Head of caudate nucleus (tissue), 42 donors: ENCODE measurements around the gene RRP7A.
"Not testable (repeated sequence)": the region's sequence is repeated elsewhere in the genome, so short reads cannot be mapped to it uniquely, and the experiment has no call there.

Experiments
- DNase-seq, 42 donors: peaks; one replicate each; pipeline versions ENCODE4 v3.0.0 to v3.0.0-alpha.2; 2020 to 2021; ENCODE audit warnings: mixed read lengths in 7 of 42
- intact Hi-C: fragments of 100-400 bp; cut with DNase I; formaldehyde crosslinking; loops from one replicate; pipeline ENCODE4 v1.15.0; 2022

RRP7A gene

GRCh38 chr22:42519525-42520401 lies at the start of gene RRP7A:
Gene RRP7A, minus strand, starts transcription at chr22:42519796. Its CDS starts 10 bp downstream, at chr22:42519786.
- peak; percentile 63 to 96 (median 88) for DNase-seq
- intact Hi-C loops, result no loop called here

- DNase-seq, intact Hi-C loops: not testable (repeated sequence)
Measured at GRCh38 chr22:42567950-42568349, 48.4 kb upstream of the RRP7A start.

- intact Hi-C loops, result no loop called here
- DNase-seq, result no peak
Measured at GRCh38 chr22:42565956-42566355, 46.4 kb upstream of the RRP7A start.

- no peak for DNase-seq
- intact Hi-C loops, result no loop called here
Measured at GRCh38 chr22:42564699-42565098, 45.1 kb upstream of the RRP7A start.

DNA sequence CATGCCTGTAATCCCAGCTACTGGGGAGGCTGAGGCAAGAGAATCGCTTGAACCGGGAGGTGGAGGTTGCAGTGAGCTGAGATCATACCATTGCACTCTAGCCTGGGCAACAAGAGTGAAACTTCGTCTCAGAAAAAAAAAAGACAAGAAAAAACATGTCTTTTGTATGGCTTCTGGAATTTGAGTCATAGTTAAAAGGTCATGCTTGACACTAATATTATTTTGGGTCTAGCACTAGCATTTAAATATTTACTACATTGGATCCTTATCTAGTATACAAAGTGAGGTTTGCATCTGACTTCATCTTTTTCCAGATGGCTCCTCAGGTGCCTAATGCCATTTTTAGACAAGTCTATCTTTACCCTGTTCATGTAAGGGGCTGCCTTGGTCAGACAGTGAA lies 44.3 kb upstream of the RRP7A start:
- DNase-seq, intact Hi-C loops: not testable (repeated sequence)

DNA sequence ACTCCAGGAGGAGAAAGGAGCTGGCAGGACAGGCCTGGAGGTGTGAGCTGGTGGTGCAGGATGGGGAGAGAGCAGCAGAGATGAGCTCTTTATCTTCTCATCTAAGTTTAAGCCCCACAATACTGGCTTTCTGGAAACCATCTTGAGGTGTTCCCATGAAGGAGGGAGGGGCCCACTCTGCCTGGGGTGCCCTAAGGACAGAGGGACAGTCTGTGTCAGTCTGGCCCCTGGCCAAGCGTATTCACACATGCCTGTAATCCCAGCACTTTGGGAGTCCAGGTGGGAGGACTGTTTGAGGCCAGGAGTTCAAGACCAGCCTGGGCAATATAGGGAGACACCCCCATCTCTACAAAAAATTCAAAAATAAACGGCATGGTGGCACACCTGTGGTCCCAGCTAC lies 43.1 kb upstream of the RRP7A start:
- intact Hi-C loops, result no loop called here
- DNase-seq, result no peak

- intact Hi-C loops, result no loop called here
- DNase-seq, result no peak
Measured at GRCh38 chr22:42562279-42562678, 42.7 kb upstream of the RRP7A start.

GRCh38 chr22:42561856-42562255 lies 42.3 kb upstream of the RRP7A start:
- no peak for DNase-seq
- intact Hi-C loops, result no loop called here

- intact Hi-C loops, result no loop called here
- peak in 14 of 42 donors; percentile 27 to 68 (median 36) for DNase-seq
Measured at GRCh38 chr22:42560781-42561180, 41.2 kb upstream of the RRP7A start.

DNA sequence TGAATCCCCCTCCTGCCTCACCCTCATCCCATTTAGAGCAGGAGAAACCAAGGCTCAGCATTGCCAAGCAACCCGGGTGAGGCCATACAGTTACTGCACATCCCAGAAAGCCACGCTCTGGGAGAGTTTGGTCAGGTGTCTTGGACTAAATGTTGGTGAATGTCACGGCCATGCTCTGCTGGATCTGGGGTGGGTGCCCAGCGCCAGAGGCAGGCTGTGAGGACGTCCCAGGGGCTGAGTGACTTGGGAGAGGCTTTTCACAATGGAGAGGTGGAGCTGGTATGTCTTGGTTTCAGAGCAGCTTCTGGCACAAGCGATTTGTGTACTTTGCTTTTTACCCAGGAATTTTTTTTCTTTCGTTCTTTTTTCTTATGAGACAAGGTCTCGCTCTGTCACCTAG lies 40.8 kb upstream of the RRP7A start:
- no peak for DNase-seq

GRCh38 chr22:42553475-42554361 lies 34.1 kb upstream of the RRP7A start, which contains the start of gene SERHL2:
Gene SERHL2, plus strand, starts transcription at chr22:42553956. Its CDS starts 65 bp downstream, at chr22:42554021.
- intact Hi-C loops, result no loop called here
- peak; percentile 60 to 98 (median 87) for DNase-seq

More for the DNA sequence above, 40.8 kb upstream of the RRP7A start:
- intact Hi-C loops, result no loop called here

DNA sequence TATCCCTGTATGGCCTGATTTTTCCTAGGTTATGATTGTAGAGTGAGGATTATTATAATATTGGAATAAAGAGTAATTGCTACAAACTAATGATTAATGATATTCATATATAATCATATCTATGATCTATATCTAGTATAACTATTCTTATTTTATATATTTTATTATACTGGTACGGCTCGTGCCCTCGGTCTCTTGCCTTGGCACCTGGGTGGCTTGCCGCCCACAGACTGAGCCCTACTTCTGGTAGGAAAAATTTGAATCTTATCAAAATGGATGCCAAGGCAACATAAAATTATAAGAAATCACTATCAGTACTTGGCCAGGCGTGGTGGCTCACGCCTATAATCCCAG lies 32.7 kb upstream of the RRP7A start:
- intact Hi-C loops, result not testable (repeated sequence)

DNA sequence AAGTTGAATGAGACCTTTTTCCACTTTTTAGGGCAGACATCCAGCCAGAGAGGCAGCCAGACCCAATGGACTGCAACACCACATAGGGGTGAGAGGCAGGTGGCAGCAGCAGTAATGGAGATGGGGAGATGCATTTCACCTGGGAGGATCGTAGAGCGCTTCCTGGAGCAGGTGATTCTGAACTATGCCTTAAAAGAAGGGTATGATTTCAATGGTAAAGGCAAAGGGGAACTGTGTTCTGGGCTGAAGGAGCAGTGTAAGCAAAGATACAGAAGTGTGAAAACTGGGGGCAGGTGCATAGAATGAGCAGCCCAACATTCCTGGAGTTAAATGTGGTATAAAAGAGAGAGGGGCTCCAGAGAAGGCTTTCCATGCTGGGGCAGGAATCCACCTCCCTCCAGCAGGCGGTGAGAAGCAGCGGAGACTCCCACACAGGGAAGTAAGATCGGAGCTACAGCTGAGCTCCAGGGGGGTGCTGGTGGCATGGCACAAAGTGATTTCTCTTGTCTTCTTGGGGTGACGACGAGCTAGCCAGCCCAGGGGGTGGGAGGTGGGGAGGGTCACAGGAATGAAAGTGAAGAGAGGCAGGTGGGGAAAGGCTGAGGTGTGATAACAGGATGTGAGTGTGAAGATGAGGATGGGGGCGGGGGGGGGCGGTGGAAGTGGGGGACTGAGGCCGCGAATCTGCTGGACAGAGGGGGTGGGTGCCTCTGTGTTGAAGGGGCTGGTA lies 29.9 kb upstream of the RRP7A start:
- intact Hi-C loops, result no loop called here
- peak in 3 of 42 donors; percentile 19 to 37 (median 29) for DNase-seq

More for the DNA sequence above, 32.7 kb upstream of the RRP7A start:
- not testable (repeated sequence) for DNase-seq

DNA sequence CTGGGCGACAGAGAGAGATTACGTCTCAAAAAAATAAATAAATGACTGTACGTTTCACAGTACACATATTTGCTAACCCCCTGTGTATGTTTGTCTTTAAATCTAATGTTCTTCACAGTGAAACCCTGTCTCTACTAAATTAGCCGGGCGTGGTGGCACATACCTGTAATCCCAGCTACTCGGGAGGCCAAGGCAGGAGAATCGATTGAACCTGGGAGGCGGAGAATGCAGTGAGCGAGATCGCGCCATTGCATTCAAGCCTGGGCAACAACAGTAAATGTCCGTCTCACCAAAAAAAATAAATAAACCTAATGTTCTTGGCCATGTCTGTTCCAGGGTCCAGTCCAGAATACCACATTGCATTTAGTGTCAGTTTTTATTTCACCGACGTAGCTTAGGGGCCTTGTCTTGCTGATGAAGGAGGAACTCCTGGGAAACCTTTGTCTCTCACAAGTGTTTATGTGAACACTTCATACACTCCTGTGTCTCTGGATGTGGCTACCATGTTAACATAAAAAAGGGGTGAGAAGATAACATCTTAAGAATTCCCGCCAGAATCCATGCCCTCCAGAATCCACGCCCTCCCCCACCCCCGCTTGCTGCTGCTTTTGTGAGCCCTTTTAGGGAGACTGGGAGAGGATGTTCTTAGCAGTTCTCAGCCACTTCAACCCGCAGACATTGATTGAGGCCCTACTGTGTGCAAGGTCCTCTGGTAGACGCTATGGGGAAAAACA lies 29.2 kb upstream of the RRP7A start:
- no peak for DNase-seq
- intact Hi-C loops, result no loop called here

GRCh38 chr22:42548126-42548525 lies 28.5 kb upstream of the RRP7A start:
- intact Hi-C loops, DNase-seq: not testable (repeated sequence)

- intact Hi-C loops, result no loop called here
- no peak for DNase-seq
Measured at GRCh38 chr22:42547562-42547961, 28.0 kb upstream of the RRP7A start.

DNA sequence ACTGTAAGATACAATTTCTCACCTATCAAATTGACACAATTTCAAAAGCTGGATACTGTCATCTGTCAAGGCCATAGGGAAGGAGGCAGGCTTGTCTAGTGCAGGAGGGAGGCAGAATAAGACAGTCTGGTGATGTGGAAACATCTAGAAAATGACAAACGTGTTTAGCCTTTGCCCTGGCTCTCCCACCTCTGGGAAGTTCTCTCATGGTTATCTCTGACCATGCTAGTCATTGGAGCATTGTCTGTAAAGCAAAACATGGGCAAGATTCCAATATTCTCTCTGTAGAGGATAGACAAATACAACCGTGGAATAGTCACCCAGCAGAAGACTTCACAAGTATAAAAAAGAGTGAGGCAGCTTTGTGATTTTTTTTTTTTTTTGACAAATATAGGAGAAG lies 25.1 kb upstream of the RRP7A start:
- intact Hi-C loops, result no loop called here
- no peak for DNase-seq

- DNase-seq, intact Hi-C loops: not testable (repeated sequence)
Measured at GRCh38 chr22:42539236-42539771, 19.7 kb upstream of the RRP7A start.
